ENCODE data around the gene ADAMTSL3. TPM values are rescaled to one million over a fixed set of nuclear protein-coding genes. Genes with fewer than 3 reads are reported as not detected.

ADAMTSL3 gene
- polyA plus RNA-seq, 1 donor from 2014 or later, result 0.51 TPM

DNA sequence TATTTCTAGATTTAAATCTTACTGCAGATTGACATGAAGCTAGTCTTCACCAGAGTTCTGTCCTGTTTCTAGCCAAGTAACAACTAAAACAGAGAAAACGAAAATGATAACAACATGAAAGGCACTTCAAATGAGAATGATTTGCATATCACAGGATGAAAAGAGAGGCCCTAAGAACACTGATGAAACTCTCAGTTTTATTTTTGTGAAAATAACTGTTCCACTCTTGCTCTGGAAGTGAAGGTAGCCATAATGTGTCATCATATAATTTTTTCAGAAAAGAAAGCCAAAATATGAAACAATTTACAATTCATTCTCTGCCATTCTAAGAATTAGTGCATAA is 274.4 kb downstream of the ADAMTSL3 start:
- no peaks in the 10 kb centered on the region for H4K20me1 ChIP-seq (ENCODE audit: insufficient read depth)
- TF ChIP-seq EZH2 (IDR thresholded peaks at IDR 0.05; ENCODE audit: borderline replicate concordance, insufficient read depth, low read length, poor library complexity, severe bottlenecking) (no peak), CTCF (IDR thresholded peaks at IDR 0.05; ENCODE audit: poor library complexity, severe bottlenecking) (no peak), RAD21 (conservative IDR thresholded peaks at IDR 0.05) (no peak), EP300 (conservative IDR thresholded peaks at IDR 0.05; ENCODE audit: poor library complexity, severe bottlenecking) (no peak), MXI1 (conservative IDR thresholded peaks at IDR 0.05; ENCODE audit: poor library complexity, severe bottlenecking) (no peak), TAF1 (IDR thresholded peaks at IDR 0.05; ENCODE audit: low read depth) (no peak)
- TF ChIP-seq, protein P1, sequence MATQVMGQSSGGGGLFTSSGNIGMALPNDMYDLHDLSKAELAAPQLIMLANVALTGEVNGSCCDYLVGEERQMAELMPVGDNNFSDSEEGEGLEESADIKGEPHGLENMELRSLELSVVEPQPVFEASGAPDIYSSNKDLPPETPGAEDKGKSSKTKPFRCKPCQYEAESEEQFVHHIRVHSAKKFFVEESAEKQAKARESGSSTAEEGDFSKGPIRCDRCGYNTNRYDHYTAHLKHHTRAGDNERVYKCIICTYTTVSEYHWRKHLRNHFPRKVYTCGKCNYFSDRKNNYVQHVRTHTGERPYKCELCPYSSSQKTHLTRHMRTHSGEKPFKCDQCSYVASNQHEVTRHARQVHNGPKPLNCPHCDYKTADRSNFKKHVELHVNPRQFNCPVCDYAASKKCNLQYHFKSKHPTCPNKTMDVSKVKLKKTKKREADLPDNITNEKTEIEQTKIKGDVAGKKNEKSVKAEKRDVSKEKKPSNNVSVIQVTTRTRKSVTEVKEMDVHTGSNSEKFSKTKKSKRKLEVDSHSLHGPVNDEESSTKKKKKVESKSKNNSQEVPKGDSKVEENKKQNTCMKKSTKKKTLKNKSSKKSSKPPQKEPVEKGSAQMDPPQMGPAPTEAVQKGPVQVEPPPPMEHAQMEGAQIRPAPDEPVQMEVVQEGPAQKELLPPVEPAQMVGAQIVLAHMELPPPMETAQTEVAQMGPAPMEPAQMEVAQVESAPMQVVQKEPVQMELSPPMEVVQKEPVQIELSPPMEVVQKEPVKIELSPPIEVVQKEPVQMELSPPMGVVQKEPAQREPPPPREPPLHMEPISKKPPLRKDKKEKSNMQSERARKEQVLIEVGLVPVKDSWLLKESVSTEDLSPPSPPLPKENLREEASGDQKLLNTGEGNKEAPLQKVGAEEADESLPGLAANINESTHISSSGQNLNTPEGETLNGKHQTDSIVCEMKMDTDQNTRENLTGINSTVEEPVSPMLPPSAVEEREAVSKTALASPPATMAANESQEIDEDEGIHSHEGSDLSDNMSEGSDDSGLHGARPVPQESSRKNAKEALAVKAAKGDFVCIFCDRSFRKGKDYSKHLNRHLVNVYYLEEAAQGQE (IDR thresholded peaks at IDR 0.05; ENCODE audit: borderline replicate concordance), result no peak
- H3F3A ChIP-seq (ENCODE audit: insufficient read depth, low read length, poor library complexity, severe bottlenecking), result no peaks in the 10 kb centered on the region
- H3K27ac ChIP-seq (ENCODE audit: low read length), result no peak overlapping the region
- no peak overlapping the region for H2AFZ ChIP-seq (ENCODE audit: low read depth, low read length)
- no peaks in the 10 kb centered on the region for H3K9me2 ChIP-seq (ENCODE audit: insufficient read depth, low read length)
- no peak overlapping the region for H3K4me2 ChIP-seq (ENCODE audit: low read length)
- no peaks in the 10 kb centered on the region for H3K36me3 ChIP-seq (ENCODE audit: insufficient read depth, low read length)
- no peak overlapping the region for H3K4me3 ChIP-seq (ENCODE audit: low read length)
- H3K79me2 ChIP-seq (replicated peaks; ENCODE audit: insufficient read depth, low read length), result no peaks in the 10 kb centered on the region
- H3K9me3 ChIP-seq (ENCODE audit: low read length), result no peaks in the 10 kb centered on the region
- H3K9ac ChIP-seq (ENCODE audit: low read length), result no peak overlapping the region
- H3K27me3 ChIP-seq (ENCODE audit: insufficient read depth, low read depth, low read length), result no peaks in the 10 kb centered on the region

GRCh38 chr15:83928878-83929418 is 275.0 kb downstream of the ADAMTSL3 start:
- H3K9me2 ChIP-seq (ENCODE audit: insufficient read depth, low read length), result no peaks in the 10 kb centered on the region
- H3K4me2 ChIP-seq (ENCODE audit: low read length), result no peak overlapping the region
- no peaks in the 10 kb centered on the region for H4K20me1 ChIP-seq (ENCODE audit: insufficient read depth)
- no peaks in the 10 kb centered on the region for H3K36me3 ChIP-seq (ENCODE audit: insufficient read depth, low read length)
- no peaks in the 10 kb centered on the region for H3K79me2 ChIP-seq (replicated peaks; ENCODE audit: insufficient read depth, low read length)
- H3K9me3 ChIP-seq (ENCODE audit: low read length), result no peaks in the 10 kb centered on the region
- no peak overlapping the region for H3K9ac ChIP-seq (ENCODE audit: low read length)
- H3F3A ChIP-seq (ENCODE audit: insufficient read depth, low read length, poor library complexity, severe bottlenecking), result no peaks in the 10 kb centered on the region
- no peaks in the 10 kb centered on the region for H3K27me3 ChIP-seq (ENCODE audit: insufficient read depth, low read depth, low read length)
- no peak overlapping the region for H3K27ac ChIP-seq (ENCODE audit: low read length)
- H3K4me3 ChIP-seq (ENCODE audit: low read length), result no peak overlapping the region
- H2AFZ ChIP-seq (ENCODE audit: low read depth, low read length), result no peak overlapping the region
- TF ChIP-seq, protein P1 (IDR thresholded peaks at IDR 0.05; ENCODE audit: borderline replicate concordance), result no peak

Measured in neural cell (in vitro differentiated cells).